T-helper 2 cell treated with Interferon-gamma antibody and Interleukin-4, amounts not matched to agents 5 μg/mL and 100 μg/mL, for 36 hours (primary cell): ENCODE results near the gene PIK3CB.

ENCODE experiments used
- DNase-seq: peaks from one replicate; pipeline ENCODE4 v3.0.0; 2021; ENCODE audit warnings: low spot score
- H3K27ac Mint-ChIP-seq: one replicate; pipeline ENCODE4 v1.8.0; 2021; ENCODE audit warnings: mild to moderate bottlenecking, mixed read lengths
- H3K27me3 Mint-ChIP-seq: one replicate; pipeline ENCODE4 v1.8.0; 2021; ENCODE audit warnings: low read depth, mixed read lengths
- H3K36me3 Mint-ChIP-seq: one replicate; pipeline ENCODE4 v1.8.0; 2021; ENCODE audit warnings: low read depth, mixed read lengths
- H3K4me1 Mint-ChIP-seq: one replicate; pipeline ENCODE4 v1.8.0; 2021; ENCODE audit warnings: low read depth, mixed read lengths
- H3K4me3 Mint-ChIP-seq: one replicate; pipeline ENCODE4 v1.8.0; 2022; ENCODE audit warnings: mild to moderate bottlenecking, moderate library complexity, mixed read lengths
- H3K9me3 Mint-ChIP-seq: one replicate; pipeline ENCODE4 v1.8.0; 2021; ENCODE audit warnings: mixed read lengths

The PIK3CB gene

DNA sequence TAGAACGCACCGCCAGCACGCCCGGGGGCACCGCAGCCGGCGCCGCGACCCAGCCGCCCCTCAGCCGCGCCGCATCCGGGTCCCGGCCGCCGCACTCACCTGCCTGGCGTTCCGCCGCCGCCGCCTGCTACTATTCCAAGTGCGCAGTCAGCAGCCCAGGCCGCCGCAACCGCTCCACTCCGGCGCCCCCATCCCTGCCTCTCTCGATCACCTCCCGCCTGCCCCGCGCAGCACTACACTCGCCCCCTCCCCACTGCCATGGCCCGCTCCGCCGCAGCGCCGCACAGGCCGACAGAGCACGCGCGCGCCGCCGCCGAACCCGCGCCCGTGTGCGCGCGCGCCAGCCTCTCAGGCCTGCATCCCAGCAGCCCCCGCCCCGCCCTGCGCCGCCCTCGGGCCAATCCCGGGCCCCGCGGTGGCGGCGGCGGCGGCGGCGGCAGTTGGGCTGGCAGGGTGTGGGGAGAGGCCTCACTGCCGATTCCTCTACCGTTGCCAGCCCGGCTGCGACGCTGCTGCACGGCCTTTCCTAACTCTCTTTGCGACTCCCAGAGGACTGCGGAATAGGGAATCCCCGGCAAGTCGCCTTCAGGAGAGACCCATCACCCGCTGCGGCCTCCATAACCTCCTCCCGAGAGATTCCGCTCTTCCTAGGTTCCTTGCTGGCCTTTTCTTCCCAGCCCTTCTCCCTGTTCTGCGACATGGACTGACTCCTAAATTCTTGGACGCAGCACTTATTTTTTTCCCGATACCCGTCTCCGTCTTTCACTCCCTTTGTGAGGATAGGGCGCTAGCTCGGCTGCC lies at the start of gene PIK3CB:
TSS of gene PIK3CB (minus strand) at position 333 of the 801 bp plus-strand sequence. CDS start 75,585 bp downstream, outside the sequence.
- Mint-ChIP-seq H3K36me3 (peaks cover 9% of the 10 kb centered on the region), H3K27ac (peak within 1 kb of the TSS; percentile 95), H3K27me3 (no peaks in the 10 kb centered on the region), H3K4me1 (peaks cover 23% of the 10 kb centered on the region), H3K9me3 (no peaks in the 10 kb centered on the region), H3K4me3 (peak within 1 kb of the TSS; percentile 95)
- peak; percentile 87 for DNase-seq

DNA sequence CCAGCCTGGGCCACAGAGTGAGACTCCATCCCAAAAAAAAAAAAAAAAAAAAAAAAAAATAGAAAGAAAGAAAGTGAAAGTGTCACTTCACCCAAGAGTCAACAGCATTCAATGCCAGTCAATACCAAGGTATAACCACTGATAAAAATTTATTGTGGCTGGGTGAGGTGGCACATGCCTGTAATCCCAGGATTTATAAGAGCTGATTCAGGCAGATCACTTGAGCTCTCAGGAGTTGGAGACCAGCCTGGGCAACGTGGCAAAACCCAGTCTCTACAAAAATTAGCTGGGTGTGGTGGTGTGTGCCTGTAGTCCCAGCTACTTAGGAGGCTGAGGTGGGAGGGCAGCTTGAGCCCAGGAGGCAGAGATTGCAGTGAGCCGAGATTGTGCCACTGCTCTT lies 46.5 kb upstream of the PIK3CB start:
- H3K27me3 Mint-ChIP-seq = no peaks in the 10 kb centered on the region
- H3K4me1 Mint-ChIP-seq = peaks cover 7% of the 10 kb centered on the region
- DNase-seq = no peak
- no peak overlapping the region for H3K27ac Mint-ChIP-seq
- H3K36me3 Mint-ChIP-seq = peaks cover 2% of the 10 kb centered on the region
- H3K4me3 Mint-ChIP-seq = no peak overlapping the region
- peaks cover 8% of the 10 kb centered on the region for H3K9me3 Mint-ChIP-seq

DNA sequence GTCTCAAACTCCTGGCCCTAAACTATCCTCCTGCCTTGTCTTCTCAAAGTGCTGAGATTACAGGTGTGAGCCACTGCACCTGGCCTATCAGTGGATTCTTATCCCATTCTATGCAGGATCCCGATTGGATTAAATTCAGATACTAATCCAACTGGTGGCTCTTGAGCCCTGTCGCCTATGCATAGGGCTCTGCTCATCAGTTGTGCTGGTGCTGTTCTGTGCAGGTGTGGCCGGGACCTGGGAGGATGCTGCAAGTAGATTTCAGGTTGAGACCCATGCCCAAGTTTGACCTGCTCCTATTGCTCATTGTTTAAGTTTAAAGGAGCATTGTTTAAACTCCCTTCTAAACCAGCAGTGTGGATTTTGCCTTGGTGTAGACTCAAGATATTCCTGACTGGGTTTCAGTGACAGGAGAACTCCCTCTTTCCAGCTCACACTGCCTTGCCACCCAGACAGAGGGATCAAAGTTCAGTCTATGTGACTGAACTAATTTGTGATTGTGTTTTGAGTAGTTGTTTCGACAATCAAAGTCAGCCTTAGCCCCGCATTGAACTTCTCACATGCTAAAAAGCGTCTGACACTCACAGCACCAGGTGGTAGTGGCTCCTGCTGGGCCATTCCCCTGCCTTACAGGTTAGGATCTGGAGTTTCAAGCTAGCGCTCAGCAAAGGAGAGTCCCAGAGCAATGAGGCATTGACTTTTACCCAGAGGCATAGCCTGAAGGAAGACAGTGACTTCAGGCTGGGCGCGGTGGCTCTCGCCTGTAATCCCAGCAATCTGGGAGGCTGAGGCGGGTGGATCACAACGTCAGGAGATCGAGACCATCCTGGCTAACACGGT lies 45.0 kb upstream of the PIK3CB start:
- DNase-seq = no peak
- Mint-ChIP-seq H3K4me1 (peaks cover 14% of the 10 kb centered on the region), H3K27me3 (no peaks in the 10 kb centered on the region), H3K27ac (no peak overlapping the region), H3K36me3 (peaks cover 5% of the 10 kb centered on the region), H3K9me3 (peaks cover 17% of the 10 kb centered on the region), H3K4me3 (no peak overlapping the region)

DNA sequence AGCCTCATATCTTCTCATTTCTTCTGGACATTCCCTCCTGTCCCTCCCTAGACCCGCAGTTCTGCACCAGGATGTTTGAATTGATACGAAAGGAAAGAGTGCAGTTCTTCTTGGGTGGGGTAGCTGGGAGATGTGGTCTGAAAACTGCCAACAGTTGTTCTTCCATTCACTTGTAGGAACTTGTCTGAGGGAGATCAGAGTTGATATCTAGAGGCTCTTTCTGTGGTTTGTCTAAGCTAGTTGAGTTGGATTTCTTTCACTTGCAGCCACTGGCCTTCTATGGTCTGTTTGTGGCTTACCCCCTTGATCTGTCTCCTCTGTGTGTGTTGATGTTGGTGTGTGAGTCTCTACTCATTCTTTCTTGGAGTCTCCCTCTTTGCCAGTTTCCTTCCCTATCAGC lies 42.5 kb upstream of the PIK3CB start:
- peaks cover 14% of the 10 kb centered on the region for H3K4me1 Mint-ChIP-seq
- DNase-seq = no peak
- no peak overlapping the region for H3K4me3 Mint-ChIP-seq
- H3K9me3 Mint-ChIP-seq = peaks cover 23% of the 10 kb centered on the region
- no peaks in the 10 kb centered on the region for H3K27me3 Mint-ChIP-seq
- H3K27ac Mint-ChIP-seq = peak overlapping the region; percentile 11
- H3K36me3 Mint-ChIP-seq = peaks cover 5% of the 10 kb centered on the region

DNA sequence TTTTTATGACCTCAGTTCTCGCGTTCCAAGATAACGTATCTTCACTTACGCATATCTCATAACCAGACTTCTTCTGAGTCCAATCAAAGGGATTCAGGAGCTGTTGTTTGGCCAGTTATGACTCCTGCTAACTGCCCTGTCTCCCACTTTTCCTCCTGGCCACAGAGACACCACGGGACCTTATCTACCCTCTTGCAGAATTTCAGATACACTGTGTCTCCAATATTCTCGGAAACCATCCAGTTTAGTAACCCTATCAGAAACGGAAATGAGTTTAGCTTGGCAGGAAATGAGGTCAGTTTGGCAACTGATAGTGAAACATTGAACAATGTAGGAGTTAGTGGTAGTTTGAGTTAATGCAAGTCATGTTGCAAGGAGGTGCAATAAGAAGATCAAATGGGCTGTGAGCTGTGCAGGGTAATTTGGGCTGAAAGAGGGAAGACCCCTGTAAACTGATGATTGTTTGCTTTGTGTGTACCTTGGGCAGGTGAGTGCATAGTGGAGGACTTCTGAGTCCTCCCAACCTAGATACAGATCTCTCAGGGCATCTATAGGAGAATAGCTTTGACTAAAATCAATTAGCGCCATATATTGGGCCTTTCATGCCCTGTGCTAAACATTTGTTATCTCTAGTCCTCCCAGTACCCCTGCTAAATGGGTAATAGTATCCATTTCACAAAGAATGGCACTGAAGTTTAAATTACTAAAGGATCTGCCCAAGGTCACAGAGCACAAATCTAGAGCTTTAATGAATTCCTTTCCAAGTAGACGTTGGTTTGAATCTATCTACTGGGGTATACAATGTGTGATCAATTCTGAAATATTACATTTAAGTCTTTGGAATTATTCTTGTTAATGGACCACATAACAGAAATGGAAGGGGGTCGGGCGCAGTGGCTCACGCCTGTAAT lies 41.3 kb upstream of the PIK3CB start:
- Mint-ChIP-seq H3K9me3 (peaks cover 23% of the 10 kb centered on the region), H3K4me3 (no peak overlapping the region), H3K4me1 (peaks cover 14% of the 10 kb centered on the region), H3K36me3 (peaks cover 5% of the 10 kb centered on the region), H3K27me3 (no peaks in the 10 kb centered on the region), H3K27ac (peak overlapping the region; percentile 56)
- no peak for DNase-seq

DNA sequence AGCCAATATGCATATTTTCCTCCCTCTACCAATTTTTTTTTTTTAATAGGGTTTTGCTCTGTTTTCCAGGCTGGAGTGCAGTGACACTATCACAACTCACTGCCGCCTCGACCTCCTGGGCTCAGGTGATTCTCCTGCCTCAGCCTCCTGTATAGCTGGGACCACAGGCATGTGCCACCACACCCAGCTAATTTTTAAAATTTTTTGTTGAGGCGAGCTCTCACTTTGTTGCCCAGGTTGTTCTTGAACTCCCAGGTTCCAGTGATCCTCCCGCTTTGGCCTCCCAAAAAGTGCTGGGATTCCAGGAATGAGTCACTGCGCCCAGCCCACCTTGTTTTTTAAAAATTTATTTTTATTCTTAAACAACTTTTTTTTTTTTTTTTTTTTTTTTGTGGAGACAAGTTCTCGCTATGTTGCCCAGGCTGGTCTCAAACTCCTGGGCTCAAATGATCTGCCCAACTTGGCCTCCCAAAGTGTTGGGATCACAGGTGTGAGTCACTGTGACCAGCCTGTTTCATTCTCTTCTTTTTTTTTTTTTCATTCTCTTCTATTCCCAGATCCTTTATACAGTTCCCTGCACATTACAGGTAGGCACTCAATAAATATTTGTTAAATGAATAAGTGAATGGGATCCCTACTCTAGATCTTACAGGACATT lies 40.5 kb upstream of the PIK3CB start:
- no peaks in the 10 kb centered on the region for H3K27me3 Mint-ChIP-seq
- peaks cover 14% of the 10 kb centered on the region for H3K4me1 Mint-ChIP-seq
- no peak overlapping the region for H3K27ac Mint-ChIP-seq
- H3K9me3 Mint-ChIP-seq = peaks cover 23% of the 10 kb centered on the region
- no peak overlapping the region for H3K4me3 Mint-ChIP-seq
- peaks cover 5% of the 10 kb centered on the region for H3K36me3 Mint-ChIP-seq
- DNase-seq = no peak

DNA sequence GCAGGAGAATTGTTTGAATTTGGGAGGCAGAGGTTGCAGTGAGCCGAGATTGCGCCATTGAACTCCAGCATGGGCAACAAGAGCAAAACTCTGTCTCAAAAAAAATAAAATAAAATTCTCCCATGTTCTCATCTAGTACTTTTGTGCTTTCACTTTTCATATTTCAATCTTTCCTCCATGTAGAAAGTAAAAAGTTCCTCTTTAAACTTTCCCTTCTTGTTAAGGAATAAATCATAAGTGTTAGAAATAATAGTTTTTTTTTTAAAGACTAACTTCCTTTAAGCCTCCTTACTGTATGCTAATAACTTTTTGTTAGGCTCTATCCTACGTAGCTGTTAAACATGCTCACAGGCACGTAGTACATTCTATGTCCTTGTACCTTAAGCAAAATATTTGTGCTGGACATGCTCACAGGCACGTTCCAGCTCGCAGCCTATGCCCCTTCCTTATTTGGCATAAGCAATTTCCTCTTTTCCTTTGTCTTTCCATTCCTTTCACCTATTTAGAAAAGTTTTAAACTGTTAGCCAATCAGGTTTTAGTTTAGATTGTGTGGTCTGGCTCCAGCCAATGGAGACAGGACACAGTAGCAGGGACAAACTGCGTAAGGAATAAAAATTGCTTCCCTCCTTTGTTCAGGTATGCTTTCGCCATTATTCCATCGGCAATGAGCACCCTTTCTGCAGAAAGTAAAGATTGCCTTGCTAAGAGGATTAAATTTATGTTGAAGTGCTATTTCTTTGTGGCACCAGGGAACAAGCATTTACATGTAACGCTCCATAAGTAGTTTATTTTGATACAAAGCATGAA lies 38.9 kb upstream of the PIK3CB start:
- Mint-ChIP-seq H3K36me3 (peaks cover 5% of the 10 kb centered on the region), H3K4me1 (peaks cover 14% of the 10 kb centered on the region), H3K9me3 (peaks cover 23% of the 10 kb centered on the region), H3K27me3 (no peaks in the 10 kb centered on the region), H3K27ac (no peak overlapping the region), H3K4me3 (no peak overlapping the region)
- no peak for DNase-seq

DNA sequence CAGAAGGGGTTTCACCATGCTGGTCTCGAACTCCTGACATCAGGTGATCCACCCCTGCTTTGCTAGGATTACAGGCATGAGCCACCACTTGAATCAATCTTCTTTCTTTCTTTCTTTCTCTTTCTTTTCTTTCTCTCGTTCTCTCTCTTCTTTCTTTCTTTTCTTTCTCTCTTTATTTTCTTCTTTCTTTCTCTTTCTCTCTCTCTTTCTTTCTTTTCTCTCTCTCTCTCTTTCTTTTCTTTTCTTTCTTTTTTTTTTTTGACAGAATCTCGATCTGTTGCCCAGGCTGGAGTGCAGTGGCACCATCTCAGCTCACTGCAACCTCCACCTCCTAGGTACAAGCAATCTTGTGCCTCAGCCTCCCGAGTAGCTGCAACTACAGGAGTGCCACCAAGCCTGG lies 37.9 kb upstream of the PIK3CB start:
- no peaks in the 10 kb centered on the region for H3K27me3 Mint-ChIP-seq
- no peak for DNase-seq
- peaks cover 14% of the 10 kb centered on the region for H3K4me1 Mint-ChIP-seq
- no peak overlapping the region for H3K4me3 Mint-ChIP-seq
- H3K36me3 Mint-ChIP-seq = peaks cover 5% of the 10 kb centered on the region
- H3K9me3 Mint-ChIP-seq = peaks cover 23% of the 10 kb centered on the region
- H3K27ac Mint-ChIP-seq = no peak overlapping the region

DNA sequence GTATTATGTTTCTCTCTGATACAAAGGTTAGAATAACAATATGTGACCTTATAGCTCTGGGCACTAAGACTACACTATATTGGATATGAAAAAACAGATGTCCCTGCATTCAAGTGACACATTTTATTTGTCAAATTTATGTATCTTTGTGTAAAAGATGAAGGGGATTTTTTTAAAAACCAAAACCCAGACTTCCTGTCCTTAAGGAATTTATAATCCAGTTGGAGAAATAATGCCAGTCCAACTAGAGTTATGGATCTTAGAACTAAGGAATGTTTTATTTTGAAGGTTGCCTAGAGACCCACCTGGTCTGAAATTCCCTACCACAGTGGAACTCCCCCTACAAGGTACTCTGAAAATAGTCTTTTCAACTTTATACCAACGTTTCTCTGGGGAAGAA lies 33.3 kb upstream of the PIK3CB start:
- Mint-ChIP-seq H3K27ac (no peak overlapping the region), H3K9me3 (no peaks in the 10 kb centered on the region), H3K4me1 (no peaks in the 10 kb centered on the region), H3K36me3 (no peaks in the 10 kb centered on the region), H3K27me3 (no peaks in the 10 kb centered on the region), H3K4me3 (no peak overlapping the region)
- DNase-seq = no peak

DNA sequence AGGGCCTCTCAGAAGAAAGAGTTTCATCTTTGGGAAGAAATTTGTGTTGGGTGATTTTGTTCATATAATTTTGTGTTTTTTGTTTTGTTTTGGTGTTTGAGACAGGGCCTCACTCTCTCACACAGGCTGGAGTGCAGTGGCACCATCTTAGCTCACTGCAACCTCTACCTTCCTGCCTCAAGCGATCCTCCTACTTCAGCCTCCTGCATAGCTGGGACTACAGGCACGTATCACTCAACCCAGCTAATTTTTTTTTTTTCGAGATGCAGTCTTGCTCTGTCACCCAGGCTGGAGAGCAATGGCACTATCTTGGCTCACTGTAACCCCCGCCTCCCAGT lies 29.0 kb upstream of the PIK3CB start:
- DNase-seq = no peak
- no peaks in the 10 kb centered on the region for H3K36me3 Mint-ChIP-seq
- no peak overlapping the region for H3K27ac Mint-ChIP-seq
- H3K4me3 Mint-ChIP-seq = no peak overlapping the region
- H3K4me1 Mint-ChIP-seq = no peaks in the 10 kb centered on the region
- H3K27me3 Mint-ChIP-seq = peaks cover 3% of the 10 kb centered on the region
- no peaks in the 10 kb centered on the region for H3K9me3 Mint-ChIP-seq

DNA sequence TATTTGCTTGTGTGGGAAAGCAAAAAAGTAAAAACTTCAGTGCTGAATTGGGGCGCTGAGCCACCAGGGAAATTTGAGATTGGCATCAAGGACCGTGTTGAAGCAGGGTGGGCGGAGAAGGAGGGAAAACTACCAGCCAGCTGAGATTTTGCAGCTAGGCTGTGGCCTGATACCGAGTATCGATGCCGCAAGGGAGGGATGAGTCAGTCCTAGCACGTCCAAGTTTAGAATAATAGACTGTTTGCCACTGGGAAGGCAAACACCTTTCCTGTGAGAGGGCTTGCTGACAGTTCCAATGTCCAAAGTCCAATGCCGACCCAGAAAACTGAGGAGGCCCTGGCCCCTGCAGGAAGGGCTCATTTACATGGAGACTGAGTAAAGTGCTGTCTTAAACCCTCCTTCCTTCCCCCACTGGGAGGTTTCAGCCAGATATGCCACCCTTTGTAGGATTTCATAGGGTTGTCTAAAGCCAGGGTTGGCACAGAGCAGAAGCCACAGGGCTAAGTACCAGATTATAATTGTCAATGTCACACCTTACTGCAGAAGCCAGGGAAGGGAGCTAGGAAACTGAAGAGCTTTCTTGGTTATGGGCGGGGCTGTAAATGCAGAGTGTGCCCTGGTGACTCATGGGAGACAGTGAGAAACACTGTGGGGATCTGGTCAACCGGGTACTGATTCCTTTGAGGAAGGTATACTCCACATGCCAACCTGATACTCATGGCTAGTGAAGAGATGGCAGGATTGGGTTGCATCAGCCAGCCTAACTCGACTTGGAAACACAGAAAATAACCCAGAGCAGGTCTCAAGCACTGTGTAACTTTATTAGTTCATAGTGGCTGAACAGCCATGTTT lies 28.4 kb upstream of the PIK3CB start:
- Mint-ChIP-seq H3K4me1 (no peaks in the 10 kb centered on the region), H3K4me3 (no peak overlapping the region), H3K9me3 (no peaks in the 10 kb centered on the region), H3K27me3 (peaks cover 3% of the 10 kb centered on the region), H3K27ac (no peak overlapping the region), H3K36me3 (no peaks in the 10 kb centered on the region)
- no peak for DNase-seq

DNA sequence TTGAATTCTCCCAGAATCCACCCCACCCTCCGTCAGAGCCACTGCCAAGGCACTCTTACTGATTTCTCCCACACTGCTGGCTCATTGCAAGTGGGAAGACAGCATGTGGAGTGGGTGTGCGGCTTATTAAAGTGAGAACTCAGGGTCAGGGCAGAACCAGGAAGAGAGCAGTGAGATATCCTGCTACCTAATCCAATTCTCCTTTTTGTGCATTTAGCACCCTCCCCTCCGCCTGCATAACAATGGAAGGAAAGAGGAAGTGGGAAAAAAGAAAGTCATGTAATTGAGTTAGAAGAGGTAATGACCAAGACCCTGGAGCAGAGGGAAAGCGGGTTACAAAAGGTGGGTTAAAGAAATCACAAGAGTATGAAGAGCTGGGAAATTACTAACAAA lies 27.8 kb upstream of the PIK3CB start:
- Mint-ChIP-seq H3K9me3 (no peaks in the 10 kb centered on the region), H3K27ac (no peak overlapping the region)
- no peak for DNase-seq

More for the DNA sequence above, 27.8 kb upstream of the PIK3CB start:
- H3K36me3 Mint-ChIP-seq = no peaks in the 10 kb centered on the region
- H3K27me3 Mint-ChIP-seq = peaks cover 3% of the 10 kb centered on the region
- H3K4me1 Mint-ChIP-seq = no peaks in the 10 kb centered on the region
- H3K4me3 Mint-ChIP-seq = no peak overlapping the region
